Right renal cortex interstitium (tissue), 3 donors: ENCODE data around the gene MRPL44. TPM values are rescaled to one million over a fixed set of nuclear protein-coding genes. Genes with fewer than 3 reads are reported as not detected.
"Not testable (repeated sequence)": the region's sequence is repeated elsewhere in the genome, so short reads cannot be mapped to it uniquely, and the experiment has no call there.

Experiments
- DNase-seq, 3 donors: peaks; one replicate each; pipeline ENCODE4 v3.0.0-alpha.2; 2013; ENCODE audit warnings: low read depth in 3 of 3, low spot score in 2 of 3
- polyA plus RNA-seq, 3 donors: library from polyadenylated mRNA; unstranded; fragments of 120-200 nt; gene quantifications; one replicate each; pipeline ENCODE4 v1.2.1, GENCODE V29; 2013; ENCODE audit not compliant: insufficient read length in 3 of 3

The MRPL44 gene
- polyA plus RNA-seq, 3 donors: 38.7 to 40.1 (median 40.1) TPM

GRCh38 chr2:223935459-223936125 lies 21.7 kb upstream of the MRPL44 start:
- no peak for DNase-seq

DNA sequence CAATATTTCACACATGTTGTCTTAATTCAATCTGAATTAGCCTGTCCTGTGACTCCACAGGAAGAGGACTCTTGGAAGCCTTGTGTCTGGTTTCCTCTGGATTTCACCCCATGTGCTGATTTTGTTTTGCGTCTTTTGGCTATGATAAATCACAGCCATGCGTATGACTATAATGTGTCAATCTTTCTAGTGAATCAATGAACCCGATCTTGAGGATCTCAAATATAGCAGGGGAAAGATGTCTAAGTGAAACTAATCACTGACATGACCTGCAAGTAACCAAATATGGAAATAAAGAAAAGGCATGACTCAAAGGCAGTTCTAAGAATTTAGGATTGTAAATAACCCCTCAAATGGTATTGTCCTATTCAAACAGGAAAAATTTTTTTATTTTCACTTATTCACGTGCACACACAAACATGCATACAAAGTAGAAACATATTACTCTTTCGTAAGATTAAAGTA lies 20.4 kb upstream of the MRPL44 start:
- DNase-seq: no peak

- DNase-seq: no peak
Measured at GRCh38 chr2:223937535-223937934, 19.7 kb upstream of the MRPL44 start.

DNA sequence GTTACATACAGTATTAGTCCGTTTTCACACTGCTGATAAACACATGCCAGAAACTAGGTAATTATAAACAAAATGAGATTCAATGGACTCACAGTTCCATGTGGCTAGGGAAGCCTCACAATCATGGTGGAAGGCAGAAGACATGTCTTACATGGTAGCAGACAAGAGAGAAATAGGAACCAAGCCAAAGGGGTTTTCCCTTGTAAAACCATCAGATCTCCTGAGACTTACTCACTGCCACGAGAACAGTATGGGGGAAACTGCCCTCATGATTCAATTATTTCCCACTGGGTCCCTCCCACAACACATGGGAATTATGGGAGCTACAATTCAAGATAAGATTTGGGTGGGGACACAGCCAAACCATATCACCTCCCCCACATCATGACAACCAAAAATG lies 17.8 kb upstream of the MRPL44 start:
- not testable (repeated sequence) for DNase-seq

- no peak for DNase-seq
Measured at GRCh38 chr2:223941579-223942277, 15.5 kb upstream of the MRPL44 start.

DNA sequence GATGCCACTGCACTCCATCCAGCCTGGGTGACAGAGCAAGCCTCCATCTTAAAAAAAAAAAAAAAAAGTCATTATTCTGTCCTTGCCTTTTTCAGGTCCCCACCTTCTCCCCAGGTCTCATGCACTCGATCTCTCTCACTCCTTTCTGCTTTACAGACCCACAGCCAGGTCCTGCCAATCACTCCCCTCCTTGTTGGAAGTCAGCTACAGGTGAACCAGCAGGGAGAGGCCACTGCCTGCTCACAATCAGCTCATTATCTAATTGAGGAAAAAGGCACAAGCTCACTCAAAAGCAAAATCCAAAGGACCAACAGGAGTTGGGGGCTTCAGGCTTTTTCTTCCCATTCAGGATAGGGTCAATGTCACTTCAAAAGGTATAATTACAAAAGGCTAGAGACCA lies 14.1 kb upstream of the MRPL44 start:
- no peak for DNase-seq

GRCh38 chr2:223943561-223944008 lies 13.7 kb upstream of the MRPL44 start:
- DNase-seq: no peak

GRCh38 chr2:223944166-223944702 lies 13.0 kb upstream of the MRPL44 start:
- no peak for DNase-seq

DNA sequence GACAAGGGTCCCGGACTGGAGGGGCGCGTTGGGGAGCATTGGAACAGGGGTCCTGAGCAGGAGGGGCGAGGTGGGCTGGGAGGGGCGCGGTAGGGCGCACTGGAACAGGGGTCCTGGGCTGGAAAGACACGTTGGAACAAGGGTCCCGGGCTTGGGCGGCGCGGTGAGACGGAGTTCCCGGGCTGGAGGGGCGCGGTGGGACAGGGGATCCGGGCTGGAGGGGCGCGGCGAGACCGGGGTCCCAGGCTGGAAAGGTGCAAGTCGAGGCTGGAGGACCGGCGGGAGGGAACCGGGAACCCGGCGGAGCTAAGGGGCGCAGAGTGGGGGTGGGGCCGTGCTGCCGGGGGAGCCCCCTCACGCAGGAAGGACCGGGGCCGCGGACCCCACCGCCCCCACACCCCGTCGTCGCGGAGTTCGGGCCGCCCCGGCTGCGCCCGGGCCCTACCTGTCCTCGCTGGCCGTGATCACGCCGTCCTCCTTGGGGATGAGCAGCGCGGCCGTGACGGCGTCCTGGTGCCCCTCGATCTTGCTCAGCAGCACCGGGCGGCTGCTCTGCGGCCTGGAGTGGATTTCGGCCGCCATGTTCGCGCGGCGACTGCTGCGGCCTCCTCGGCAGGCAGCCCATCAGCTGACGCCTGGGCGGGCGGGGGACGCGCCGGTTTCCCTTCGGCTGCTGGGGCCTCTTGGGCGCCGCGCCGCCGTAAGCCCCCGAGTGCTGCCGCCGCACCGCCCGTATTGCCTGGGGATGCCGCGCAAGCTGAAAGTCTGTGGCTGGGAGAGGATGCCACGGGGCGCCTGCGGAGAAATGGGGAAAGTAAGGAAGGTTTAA lies 12.3 kb upstream of the MRPL44 start, which contains the start of gene WDFY1:
WDFY1 (minus strand) TSS at position 633 of the 829 bp plus-strand sequence; CDS start at position 582, 51 bp downstream.
- peak in 2 of 3 donors; percentile 70 to 84 for DNase-seq

- no peak for DNase-seq
Measured at GRCh38 chr2:223945755-223946154, 11.5 kb upstream of the MRPL44 start.

- DNase-seq: no peak
Measured at GRCh38 chr2:223947711-223948205, 9.5 kb upstream of the MRPL44 start.

DNA sequence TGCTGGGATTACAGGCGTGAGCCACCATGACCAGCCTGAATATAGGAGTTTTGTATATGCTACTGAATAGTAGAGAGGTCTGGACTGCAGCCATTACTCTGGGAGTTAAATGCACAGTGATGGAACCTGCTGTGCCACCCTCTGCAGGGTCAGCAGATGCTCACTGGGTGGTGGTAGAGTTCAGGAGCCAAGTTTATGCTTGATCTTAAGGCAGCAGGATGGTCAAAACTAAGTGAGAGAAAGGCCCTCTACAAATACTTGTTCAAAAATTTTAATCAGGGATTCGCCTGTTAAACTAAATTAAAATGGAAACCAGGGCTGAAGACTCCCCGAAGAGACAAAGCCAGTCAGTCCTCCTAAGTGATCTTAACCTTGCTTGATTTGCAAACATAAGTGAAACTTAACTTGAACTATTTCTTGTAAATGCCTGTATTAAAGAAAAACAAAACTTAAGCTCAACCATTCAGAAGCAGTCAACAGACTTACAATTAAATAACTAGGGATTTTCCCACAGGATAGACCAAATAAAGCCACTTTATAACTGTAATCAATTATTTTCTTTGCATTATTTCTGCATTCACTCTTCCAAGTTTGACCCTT lies 7.9 kb upstream of the MRPL44 start:
- DNase-seq: no peak

GRCh38 chr2:223950448-223951347 lies 6.6 kb upstream of the MRPL44 start:
- DNase-seq: no peak

DNA sequence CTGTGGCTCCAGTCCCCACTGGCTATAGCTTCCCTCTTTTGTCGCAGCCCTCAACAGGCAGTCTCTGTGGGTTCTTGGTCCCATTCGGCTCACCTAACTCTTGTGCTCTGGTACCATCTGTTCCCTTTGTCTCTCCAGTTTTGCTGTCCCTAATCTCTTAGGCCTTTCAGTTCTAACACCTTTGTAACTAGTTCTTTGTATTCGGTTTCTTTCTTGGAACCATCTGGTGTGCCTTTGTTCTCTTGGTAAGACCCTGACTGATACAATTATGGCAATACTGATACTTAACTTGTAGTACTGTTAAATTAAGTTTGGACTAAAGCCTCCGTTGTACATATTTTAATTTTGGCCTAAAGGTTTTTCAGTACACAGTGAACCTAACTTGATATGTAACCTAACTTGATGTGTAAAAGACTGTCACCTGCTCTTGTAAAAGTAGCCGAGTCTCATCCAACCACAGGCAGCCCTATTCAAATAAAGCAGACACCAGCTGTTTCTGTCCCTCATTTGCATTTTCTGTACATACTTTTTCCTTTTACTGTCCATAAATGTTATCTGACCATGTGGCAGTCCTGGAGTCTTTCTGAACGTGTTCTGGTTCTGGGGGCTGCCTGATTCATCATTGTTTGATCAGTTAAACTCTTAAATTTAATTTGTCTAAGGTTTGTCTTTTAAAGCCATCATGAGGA lies 4.8 kb upstream of the MRPL44 start:
- DNase-seq: no peak

GRCh38 chr2:223954401-223954800 lies 2.9 kb upstream of the MRPL44 start:
- DNase-seq: no peak

DNA sequence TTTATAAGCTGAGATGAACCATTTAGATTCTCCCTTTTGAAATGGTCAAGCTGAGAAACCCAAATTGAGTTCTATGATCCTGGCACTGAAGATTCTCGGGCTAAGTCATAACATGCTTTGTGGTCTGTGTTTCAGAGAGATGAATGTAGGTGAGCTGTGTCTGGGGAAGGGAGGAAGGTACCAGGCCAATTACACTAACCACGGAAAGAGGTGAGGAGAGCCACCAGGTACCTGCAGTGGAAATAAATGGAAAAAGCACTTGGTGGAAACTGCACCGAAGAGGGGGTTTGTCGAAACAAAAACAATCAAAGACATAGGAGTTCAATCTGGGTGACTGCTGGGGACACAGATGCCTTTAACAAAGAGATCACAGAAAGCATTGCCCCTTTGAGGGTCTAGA lies 963 bp upstream of the MRPL44 start:
- DNase-seq: no peak

DNA sequence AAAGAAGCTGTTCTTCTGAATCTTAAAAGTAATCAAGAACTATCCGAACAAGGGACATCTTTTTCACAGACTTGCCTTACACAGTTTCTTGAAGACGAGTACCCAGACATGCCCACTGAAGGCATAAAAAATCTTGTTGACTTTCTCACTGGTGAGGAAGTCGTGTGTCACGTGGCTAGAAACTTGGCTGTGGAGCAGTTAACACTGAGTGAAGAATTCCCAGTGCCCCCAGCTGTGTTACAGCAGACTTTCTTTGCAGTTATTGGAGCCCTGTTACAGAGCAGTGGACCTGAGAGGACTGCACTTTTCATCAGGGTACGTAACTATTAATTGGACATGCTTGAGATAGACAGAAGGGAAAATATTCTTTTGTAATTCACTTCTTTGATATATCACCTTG lies 2.4 kb downstream of the MRPL44 start:
- no peak for DNase-seq

DNA sequence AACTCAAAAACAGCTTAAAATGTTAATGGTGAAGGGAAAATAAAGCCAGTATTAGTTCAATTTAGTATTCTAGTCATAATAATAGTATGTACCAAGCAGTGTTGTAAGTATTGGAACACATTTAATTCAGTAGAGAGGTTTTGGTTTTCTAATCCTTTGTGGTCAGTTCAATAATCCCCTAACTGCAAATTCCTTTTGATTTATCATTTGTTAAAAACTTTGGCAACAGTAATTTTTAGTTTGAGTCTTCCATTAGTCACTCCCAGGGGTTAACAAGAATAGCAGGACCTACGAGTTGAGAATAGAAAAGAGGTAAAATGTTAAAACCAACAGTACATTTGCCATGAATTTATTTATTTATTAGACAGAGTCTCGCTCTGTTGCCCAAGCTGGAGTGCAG lies 10.7 kb downstream of the MRPL44 start:
- no peak for DNase-seq

- DNase-seq: no peak
Measured at GRCh38 chr2:223969315-223969714, 12.1 kb downstream of the MRPL44 start.
